Activated naive CD8-positive, alpha-beta T cell treated with anti-CD3 and anti-CD28 coated beads, Interleukin-2, amount 10 ng/mL, durations not matched to agents 7 days and 5 days (primary cell): Measurements from ENCODE around the gene MICAL2. TPM values are rescaled to one million over a fixed set of nuclear protein-coding genes. Genes with fewer than 3 reads are reported as not detected.

Source experiments
- ATAC-seq: fragments of 150-1000 bp; cut with Tn5 transposase; one replicate; pipeline ENCODE4 v1.10.0; 2021; ENCODE audit warnings: low read depth, moderate library complexity
- POLR2A ChIA-PET: fragments of 350-600 bp; sonication (Branson Sonifier 250); formaldehyde crosslinking; loops from one replicate; lab custom pipeline; 2021; ENCODE audit warnings: antibody characterized with exemption; lab: Charles Lee
- DNase-seq: peaks from one replicate; pipeline ENCODE4 v3.0.0; 2021
- H3K27ac Mint-ChIP-seq: one replicate; pipeline ENCODE4 v1.8.0; 2022; ENCODE audit warnings: mild to moderate bottlenecking, mixed read lengths
- H3K27me3 Mint-ChIP-seq: one replicate; pipeline ENCODE4 v1.8.0; 2022; ENCODE audit warnings: mild to moderate bottlenecking, moderate library complexity, mixed read lengths
- H3K36me3 Mint-ChIP-seq: one replicate; pipeline ENCODE4 v1.8.0; 2021; ENCODE audit warnings: mild to moderate bottlenecking, mixed read lengths
- H3K4me1 Mint-ChIP-seq: one replicate; pipeline ENCODE4 v1.8.0; 2021; ENCODE audit warnings: mixed read lengths
- H3K4me3 Mint-ChIP-seq: one replicate; pipeline ENCODE4 v1.8.0; 2022; ENCODE audit warnings: mild to moderate bottlenecking, moderate library complexity, mixed read lengths
- H3K9me3 Mint-ChIP-seq: one replicate; pipeline ENCODE4 v1.8.0; 2021; ENCODE audit warnings: mixed read lengths
- total RNA-seq, 2 experiments: library from RNA; stranded (reverse); gene quantifications; one replicate each; pipeline ENCODE4 v1.2.3, GENCODE V29; 2021

MICAL2 gene
- total RNA-seq, 2 experiments from 2014 or later, result 36.9 to 42.6 TPM

GRCh38 chr11:12120031-12121008 lies 9.9 kb downstream of the MICAL2 start:
- ATAC-seq, result no peak
- POLR2A ChIA-PET, result interaction anchor here (0.7 to 1.3 kb wide), 2 partner anchors 14 to 37 kb away, joined by 3 read pairs; no protein-coding TSS in a partner anchor

GRCh38 chr11:12121011-12121410 lies 10.6 kb downstream of the MICAL2 start:
- Mint-ChIP-seq H3K27ac (no peak overlapping the region), H3K36me3 (peaks cover 3% of the 10 kb centered on the region), H3K4me1 (peaks cover 38% of the 10 kb centered on the region), H3K9me3 (no peaks in the 10 kb centered on the region), H3K4me3 (no peak overlapping the region), H3K27me3 (no peaks in the 10 kb centered on the region)
- DNase-seq, result no peak
- POLR2A ChIA-PET, result interaction anchor here (0.7 to 1.3 kb wide), 3 partner anchors 13 to 36 kb away, joined by 3 read pairs; no protein-coding TSS in a partner anchor
- ATAC-seq, result no peak

More at GRCh38 chr11:12120031-12121008, 9.9 kb downstream of the MICAL2 start:
- no peak overlapping the region for H3K4me3 Mint-ChIP-seq
- peaks cover 35% of the 10 kb centered on the region for H3K4me1 Mint-ChIP-seq
- no peaks in the 10 kb centered on the region for H3K27me3 Mint-ChIP-seq
- H3K9me3 Mint-ChIP-seq, result no peaks in the 10 kb centered on the region
- peak overlapping the region; percentile 17 for H3K27ac Mint-ChIP-seq
- peaks cover 3% of the 10 kb centered on the region for H3K36me3 Mint-ChIP-seq
- no peak for DNase-seq

GRCh38 chr11:12121517-12121916 lies 11.1 kb downstream of the MICAL2 start:
- peaks cover 38% of the 10 kb centered on the region for H3K4me1 Mint-ChIP-seq
- no peak overlapping the region for H3K4me3 Mint-ChIP-seq
- ATAC-seq (no peak), DNase-seq (no peak)
- H3K9me3 Mint-ChIP-seq, result no peaks in the 10 kb centered on the region
- H3K36me3 Mint-ChIP-seq, result peaks cover 3% of the 10 kb centered on the region
- POLR2A ChIA-PET, result interaction anchor here (1.0 to 1.3 kb wide), 2 partner anchors 13 to 34 kb away, joined by 3 read pairs; no protein-coding TSS in a partner anchor
- no peak overlapping the region for H3K27ac Mint-ChIP-seq
- H3K27me3 Mint-ChIP-seq, result no peaks in the 10 kb centered on the region

- no peak for DNase-seq
- H3K27ac Mint-ChIP-seq, result no peak overlapping the region
- no peaks in the 10 kb centered on the region for H3K27me3 Mint-ChIP-seq
- H3K9me3 Mint-ChIP-seq, result no peaks in the 10 kb centered on the region
- POLR2A ChIA-PET, result interaction anchor here (1.0 kb wide), 1 partner anchor 34 kb away, joined by 3 read pairs; no protein-coding TSS in a partner anchor
- no peak for ATAC-seq
- H3K4me3 Mint-ChIP-seq, result no peak overlapping the region
- peaks cover 3% of the 10 kb centered on the region for H3K36me3 Mint-ChIP-seq
- H3K4me1 Mint-ChIP-seq, result peaks cover 42% of the 10 kb centered on the region
Observed at GRCh38 chr11:12122083-12122482, 11.7 kb downstream of the MICAL2 start.

- no peak overlapping the region for H3K27ac Mint-ChIP-seq
- H3K4me3 Mint-ChIP-seq, result no peak overlapping the region
- H3K27me3 Mint-ChIP-seq, result no peaks in the 10 kb centered on the region
- H3K9me3 Mint-ChIP-seq, result no peaks in the 10 kb centered on the region
- no peak for ATAC-seq
- no peak for DNase-seq
- H3K4me1 Mint-ChIP-seq, result peaks cover 44% of the 10 kb centered on the region
- POLR2A ChIA-PET, result interaction anchor here (1.5 kb wide), 1 partner anchor 25 kb away, joined by 5 read pairs; no protein-coding TSS in a partner anchor
- H3K36me3 Mint-ChIP-seq, result peaks cover 3% of the 10 kb centered on the region
Observed at GRCh38 chr11:12123273-12123672, 12.9 kb downstream of the MICAL2 start.

- H3K27ac Mint-ChIP-seq, result no peak overlapping the region
- no peaks in the 10 kb centered on the region for H3K27me3 Mint-ChIP-seq
- H3K36me3 Mint-ChIP-seq, result peaks cover 3% of the 10 kb centered on the region
- ATAC-seq (no peak), DNase-seq (no peak)
- peaks cover 46% of the 10 kb centered on the region for H3K4me1 Mint-ChIP-seq
- no peaks in the 10 kb centered on the region for H3K9me3 Mint-ChIP-seq
- no peak overlapping the region for H3K4me3 Mint-ChIP-seq
- POLR2A ChIA-PET, result interaction anchor here (0.6 to 1.5 kb wide), 3 partner anchors 24 to 37 kb away, joined by 3 to 5 read pairs (median 3); no protein-coding TSS in a partner anchor
Observed at GRCh38 chr11:12123799-12124198, 13.4 kb downstream of the MICAL2 start.

GRCh38 chr11:12124306-12124705 lies 13.9 kb downstream of the MICAL2 start:
- Mint-ChIP-seq H3K27me3 (no peaks in the 10 kb centered on the region), H3K4me3 (peak overlapping the region; percentile 32), H3K4me1 (peaks cover 42% of the 10 kb centered on the region), H3K36me3 (no peaks in the 10 kb centered on the region), H3K9me3 (no peaks in the 10 kb centered on the region), H3K27ac (peak overlapping the region; percentile 90)
- POLR2A ChIA-PET, result interaction anchor here (0.6 to 1.5 kb wide), 4 partner anchors 10 to 38 kb away, joined by 3 to 5 read pairs (median 3); no protein-coding TSS in a partner anchor
- ATAC-seq, result no peak
- no peak for DNase-seq

GRCh38 chr11:12125609-12126149 lies 15.3 kb downstream of the MICAL2 start:
- DNase-seq, result no peak
- H3K4me3 Mint-ChIP-seq, result no peak overlapping the region
- H3K27me3 Mint-ChIP-seq, result no peaks in the 10 kb centered on the region
- no peaks in the 10 kb centered on the region for H3K36me3 Mint-ChIP-seq
- POLR2A ChIA-PET, result no interaction called here
- peaks cover 44% of the 10 kb centered on the region for H3K4me1 Mint-ChIP-seq
- H3K27ac Mint-ChIP-seq, result no peak overlapping the region
- H3K9me3 Mint-ChIP-seq, result no peaks in the 10 kb centered on the region
- ATAC-seq, result no peak

GRCh38 chr11:12126344-12127019 lies 16.1 kb downstream of the MICAL2 start:
- Mint-ChIP-seq H3K4me3 (no peak overlapping the region), H3K9me3 (no peaks in the 10 kb centered on the region), H3K27me3 (no peaks in the 10 kb centered on the region), H3K4me1 (peaks cover 39% of the 10 kb centered on the region), H3K36me3 (no peaks in the 10 kb centered on the region), H3K27ac (no peak overlapping the region)
- ATAC-seq (no peak), DNase-seq (no peak)
- POLR2A ChIA-PET, result no interaction called here

- DNase-seq (no peak), ATAC-seq (no peak)
- Mint-ChIP-seq H3K4me1 (peaks cover 35% of the 10 kb centered on the region), H3K36me3 (no peaks in the 10 kb centered on the region), H3K9me3 (no peaks in the 10 kb centered on the region), H3K4me3 (no peak overlapping the region), H3K27ac (no peak overlapping the region), H3K27me3 (no peaks in the 10 kb centered on the region)
- POLR2A ChIA-PET, result no interaction called here
Observed at GRCh38 chr11:12127206-12127898, 17.0 kb downstream of the MICAL2 start.

GRCh38 chr11:12128301-12128751 lies 17.9 kb downstream of the MICAL2 start:
- Mint-ChIP-seq H3K36me3 (peaks cover 1% of the 10 kb centered on the region), H3K27ac (no peak overlapping the region), H3K4me3 (no peak overlapping the region), H3K27me3 (no peaks in the 10 kb centered on the region), H3K4me1 (peaks cover 38% of the 10 kb centered on the region), H3K9me3 (no peaks in the 10 kb centered on the region)
- DNase-seq (no peak), ATAC-seq (no peak)
- POLR2A ChIA-PET, result no interaction called here

- DNase-seq, result no peak
- POLR2A ChIA-PET, result no interaction called here
- H3K9me3 Mint-ChIP-seq, result no peaks in the 10 kb centered on the region
- no peak for ATAC-seq
- H3K36me3 Mint-ChIP-seq, result peaks cover 1% of the 10 kb centered on the region
- H3K27ac Mint-ChIP-seq, result no peak overlapping the region
- no peaks in the 10 kb centered on the region for H3K27me3 Mint-ChIP-seq
- H3K4me3 Mint-ChIP-seq, result no peak overlapping the region
- H3K4me1 Mint-ChIP-seq, result peaks cover 44% of the 10 kb centered on the region
Observed at GRCh38 chr11:12129227-12129626, 18.8 kb downstream of the MICAL2 start.
